KBM-7 (cell line): ENCODE data around the gene DNAI4.
"Not testable (repeated sequence)": the region's sequence is repeated elsewhere in the genome, so short reads cannot be mapped to it uniquely, and the experiment has no call there.

Source experiments
- DNase-seq: peaks from one replicate; pipeline ENCODE4 v3.0.0-alpha.2; 2015
- in situ Hi-C: fragments of 300-500 bp; cut with MboI; formaldehyde crosslinking; loops from 2 replicates; pipeline ENCODE4 v1.14.3; 2020; ENCODE audit warnings: low sequenced_read_pairs, low pct_unique_long_range_greater_than_20kb, mixed read lengths

Gene DNAI4

DNA sequence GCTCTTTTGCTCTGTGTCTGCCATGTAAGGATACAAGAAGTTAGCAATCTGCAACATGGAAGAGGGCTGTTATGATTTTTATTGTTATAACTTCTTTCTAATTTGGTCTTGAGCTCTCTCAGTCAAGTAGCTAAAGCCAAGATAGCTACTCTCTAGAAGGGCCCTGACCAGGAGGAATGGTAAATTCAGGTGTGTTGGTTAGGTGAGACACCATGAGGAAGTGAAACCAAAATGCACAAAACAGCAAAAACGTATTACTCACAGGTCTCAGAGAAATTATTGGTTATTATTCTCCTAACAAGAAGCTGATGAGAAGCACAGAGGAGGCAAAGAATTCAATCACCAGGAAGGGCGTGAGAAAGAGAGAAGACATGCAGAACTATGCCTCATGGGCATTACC, 71.8 kb downstream of the DNAI4 start:
- in situ Hi-C loops, result no loop called here
- DNase-seq, result no peak

DNA sequence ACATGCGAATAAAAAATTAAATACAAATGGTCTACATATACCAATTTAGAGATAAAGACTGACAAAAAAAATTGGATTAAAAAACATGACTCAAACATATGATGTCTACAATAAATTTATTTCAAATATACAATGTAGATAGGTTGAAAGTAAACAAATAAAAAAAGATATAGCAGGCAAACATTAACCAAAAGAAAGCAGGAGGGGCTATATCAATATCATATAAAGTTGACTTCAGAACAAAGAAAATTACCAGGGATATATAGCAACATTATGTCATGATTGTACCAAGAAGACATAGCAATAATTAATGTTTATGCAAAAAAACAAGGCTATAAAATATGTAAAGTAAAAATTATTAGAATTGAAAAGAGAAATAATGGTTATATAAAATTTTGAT, 73.7 kb downstream of the DNAI4 start:
- DNase-seq, result no peak

GRCh38 chr1:66848193-66848592, 76.5 kb downstream of the DNAI4 start:
- no peak for DNase-seq
- in situ Hi-C loops, result no loop called here

More for the DNA sequence above, 73.7 kb downstream of the DNAI4 start:
- in situ Hi-C loops, result no loop called here

GRCh38 chr1:66840929-66841328, 83.7 kb downstream of the DNAI4 start:
- in situ Hi-C loops, result no loop called here
- DNase-seq, result peak; percentile 16

DNA sequence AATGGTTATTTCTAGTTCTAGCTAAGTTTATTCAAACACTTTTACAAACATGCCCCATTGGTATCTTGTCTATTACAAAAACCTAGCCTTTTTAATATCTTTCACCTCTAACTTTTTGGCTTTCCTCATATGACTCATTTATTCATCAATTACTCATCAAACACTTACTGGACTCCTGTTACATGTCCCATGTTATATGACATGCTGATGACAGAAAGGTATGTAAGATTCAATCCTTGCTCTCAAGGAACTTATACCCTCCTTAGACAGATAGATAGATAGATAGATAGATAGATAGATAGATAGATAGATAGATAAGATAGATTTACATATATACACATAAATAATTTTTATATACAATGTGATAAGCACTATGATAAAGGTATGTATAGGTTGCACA, 89.7 kb downstream of the DNAI4 start:
- in situ Hi-C loops, result no loop called here
- no peak for DNase-seq

DNA sequence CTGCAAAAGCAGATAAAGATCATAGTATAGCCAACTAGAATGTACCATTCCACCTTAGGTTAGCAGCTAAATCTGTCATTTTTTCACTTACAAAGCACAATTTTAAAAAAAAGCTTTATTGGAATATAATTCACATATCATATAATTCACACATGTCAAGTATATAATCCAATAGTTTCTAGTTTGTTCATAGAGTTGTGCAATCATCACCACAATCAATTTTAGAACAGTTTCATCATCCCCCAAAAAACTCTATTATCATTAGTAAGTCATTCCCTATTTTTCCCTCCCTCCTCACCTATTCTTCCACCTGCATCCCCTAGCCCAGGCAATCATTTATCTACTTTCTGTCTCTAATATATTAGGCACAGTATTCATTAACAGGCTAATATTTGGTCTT, 91.5 kb downstream of the DNAI4 start:
- DNase-seq, result no peak
- in situ Hi-C loops, result no loop called here

DNA sequence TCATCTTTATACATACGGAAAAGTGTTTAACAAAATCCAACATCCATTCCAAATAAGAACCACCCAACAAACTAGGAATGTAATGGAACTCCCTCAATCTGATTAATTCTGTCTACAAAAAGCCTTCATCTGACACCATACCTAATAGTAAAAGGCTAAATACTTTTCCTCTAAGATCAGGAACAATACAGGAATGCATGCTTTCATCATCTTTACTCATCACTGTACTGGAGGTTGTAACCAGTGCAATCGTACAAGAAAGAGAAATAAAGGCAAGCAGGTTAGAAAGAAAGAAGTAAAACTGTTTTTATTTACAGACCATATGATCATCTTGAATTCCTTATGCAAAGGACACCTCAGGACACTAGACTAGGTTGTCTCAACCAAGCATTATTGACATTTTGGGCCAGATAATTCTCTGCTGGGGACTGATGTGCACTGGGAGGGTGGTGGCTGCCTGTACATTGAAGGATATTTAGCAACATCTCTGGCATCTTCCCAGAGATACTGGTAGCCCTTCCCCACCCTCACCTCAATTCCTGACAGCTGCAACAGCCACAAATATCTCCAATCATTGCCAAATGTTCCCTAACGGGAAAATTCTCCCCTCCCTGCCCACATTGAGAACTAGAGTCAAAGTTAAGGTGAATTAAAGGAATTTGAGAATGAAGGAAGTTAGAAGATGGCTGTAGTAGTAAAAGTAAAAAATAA, 93.0 kb downstream of the DNAI4 start:
- in situ Hi-C loops, result no loop called here
- no peak for DNase-seq

- no peak for DNase-seq
- in situ Hi-C loops, result no loop called here
Measured at GRCh38 chr1:66824771-66825170, 99.9 kb downstream of the DNAI4 start.

- DNase-seq, result no peak
- in situ Hi-C loops, result no loop called here
Measured at GRCh38 chr1:66809736-66810326, 114.8 kb downstream of the DNAI4 start.

GRCh38 chr1:66809245-66809644, 115.4 kb downstream of the DNAI4 start:
- in situ Hi-C loops, result no loop called here
- no peak for DNase-seq

DNA sequence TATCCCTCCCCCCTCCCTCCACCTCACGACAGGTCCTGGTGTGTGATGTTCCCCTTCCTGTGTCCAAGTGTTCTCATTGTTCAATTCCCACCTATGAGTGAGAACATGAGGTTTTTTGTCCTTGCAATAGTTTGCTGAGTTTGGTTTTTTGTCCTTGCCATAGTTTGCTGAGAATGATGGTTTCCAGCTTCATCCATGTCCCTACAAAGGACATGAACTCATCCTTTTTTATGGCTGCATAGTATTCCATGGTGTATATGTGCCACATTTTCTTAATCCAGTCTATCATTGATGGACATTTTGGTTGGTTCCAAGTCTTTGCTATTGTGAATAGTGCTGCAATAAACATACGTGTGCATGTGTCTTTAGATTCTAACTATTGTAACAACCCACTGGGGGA, 128.8 kb downstream of the DNAI4 start:
- DNase-seq, in situ Hi-C loops: not testable (repeated sequence)

GRCh38 chr1:66791621-66792610, 132.7 kb downstream of the DNAI4 start:
- in situ Hi-C loops, result no loop called here

GRCh38 chr1:66788231-66788939, 136.3 kb downstream of the DNAI4 start:
- in situ Hi-C loops, result no loop called here
- DNase-seq, result no peak

More at GRCh38 chr1:66791621-66792610, 132.7 kb downstream of the DNAI4 start:
- peak; percentile 13 for DNase-seq

DNA sequence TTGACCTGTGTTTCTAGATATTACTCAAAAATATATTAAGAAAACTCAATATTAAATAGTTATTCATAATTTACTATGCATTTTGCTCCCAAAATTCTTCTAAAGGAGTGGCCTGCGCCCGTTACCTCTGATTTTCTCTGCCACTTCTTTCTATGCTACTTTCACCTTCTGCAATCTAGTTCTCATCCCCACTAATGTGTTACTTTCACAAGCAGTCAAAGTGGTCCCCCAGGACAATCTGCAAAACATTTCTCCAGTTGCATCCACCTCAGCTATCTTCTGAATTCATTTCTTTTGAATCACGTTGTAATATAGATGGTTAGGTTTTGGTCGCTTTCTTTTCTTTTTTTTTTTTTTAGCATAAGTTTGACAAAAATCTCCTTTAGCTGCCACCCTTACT, 137.0 kb downstream of the DNAI4 start:
- in situ Hi-C loops, result no loop called here
- DNase-seq, result no peak

GRCh38 chr1:66785800-66786199, 138.9 kb downstream of the DNAI4 start:
- in situ Hi-C loops, DNase-seq: not testable (repeated sequence)

- in situ Hi-C loops, result no loop called here
- no peak for DNase-seq
Measured at GRCh38 chr1:66779475-66780078, 145.1 kb downstream of the DNAI4 start.

GRCh38 chr1:66778969-66779368, 145.7 kb downstream of the DNAI4 start:
- no peak for DNase-seq
- in situ Hi-C loops, result no loop called here

GRCh38 chr1:66778266-66778665, 146.4 kb downstream of the DNAI4 start:
- in situ Hi-C loops, result no loop called here
- DNase-seq, result no peak

DNA sequence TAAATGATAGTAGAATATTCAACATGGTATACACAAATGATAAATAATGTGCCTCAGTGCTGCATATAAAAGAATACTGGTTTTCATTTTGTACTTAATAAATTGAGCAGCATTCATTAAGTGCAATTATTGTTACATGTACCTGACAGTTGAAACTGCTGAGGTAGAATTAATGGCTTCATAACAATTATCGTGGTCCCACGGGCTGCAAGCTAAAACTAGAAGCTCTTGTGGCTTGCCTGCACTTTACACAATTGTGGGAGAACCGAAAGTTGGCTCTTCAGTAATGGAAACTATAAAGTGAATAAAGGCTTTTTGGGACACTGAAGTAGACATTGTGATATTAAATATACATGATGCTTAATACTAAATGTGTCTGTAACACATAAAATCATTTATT, 146.8 kb downstream of the DNAI4 start:
- in situ Hi-C loops, result no loop called here
- DNase-seq, result no peak
